Measurements from ENCODE around the gene DNAJA3. TPM values are rescaled to one million over a fixed set of nuclear protein-coding genes. Genes with fewer than 3 reads are reported as not detected.

DNAJA3 gene
- total and polyA plus RNA-seq, 12 donors, result 29.0 to 76.7 (median 71.4) TPM

- H3K36me3 ChIP-seq, result peaks cover 0 to 99% (median 14%) of the 10 kb centered on the region in 9 donors
- no peaks in the 10 kb centered on the region for H3K27me3 ChIP-seq
- peaks cover 7 to 32% (median 25%) of the 10 kb centered on the region in 9 donors for H3K4me1 ChIP-seq
- intact Hi-C loops (cut with DNase I), result loop anchor here (5.0 to 10.0 kb wide), 5 partner anchors 110 to 203 kb away; no protein-coding TSS in a partner anchor
- TF ChIP-seq CTCF (IDR thresholded peaks at IDR 0.05), result no peak
- H3K9me3 ChIP-seq, result no peaks in the 10 kb centered on the region
- no peak for DNase-seq
- no peak overlapping the region for H3K4me3 ChIP-seq
- no peak for ATAC-seq
- 91 to 92% methylated on average over 24 of the region's 24 CpGs for WGBS, 2 donors
- H3K27ac ChIP-seq, result no peak overlapping the region
Observed at GRCh38 chr16:4404967-4405696, 20.5 kb upstream of the DNAJA3 start.

GRCh38 chr16:4407543-4408322 is 17.9 kb upstream of the DNAJA3 start:
- ATAC-seq (peak in 5 of 8 donors; percentile 6 to 45 (median 25)), DNase-seq (no peak)
- Histone ChIP-seq H3K27ac (peak overlapping the region in 3 of 10 donors; percentile 17 to 40 (median 29)), H3K4me3 (no peak overlapping the region), H3K4me1 (peaks cover 7 to 50% (median 26%) of the 10 kb centered on the region in 9 donors), H3K9me3 (no peaks in the 10 kb centered on the region), H3K27me3 (no peaks in the 10 kb centered on the region), H3K36me3 (peaks cover 0 to 99% (median 14%) of the 10 kb centered on the region in 9 donors)
- TF ChIP-seq CTCF (IDR thresholded peaks at IDR 0.05), result no peak
- 85 to 87% methylated on average over 22 of the region's 22 CpGs for WGBS, 2 donors
- intact Hi-C loops (cut with DNase I), result loop anchor here (10.0 kb wide), 3 partner anchors 113 to 203 kb away; no protein-coding TSS in a partner anchor

- no peak for TF ChIP-seq CTCF (IDR thresholded peaks at IDR 0.05)
- Histone ChIP-seq H3K27ac (peak overlapping the region in 3 of 10 donors; percentile 17 to 40 (median 29)), H3K36me3 (peaks cover 0 to 99% (median 14%) of the 10 kb centered on the region in 9 donors), H3K27me3 (no peaks in the 10 kb centered on the region), H3K4me3 (no peak overlapping the region), H3K9me3 (no peaks in the 10 kb centered on the region), H3K4me1 (peaks cover 7 to 50% (median 26%) of the 10 kb centered on the region in 9 donors)
- 80 to 82% methylated on average over 10 of the region's 10 CpGs for WGBS, 2 donors
- intact Hi-C loops (cut with DNase I), result loop anchor here (10.0 kb wide), 3 partner anchors 114 to 204 kb away; no protein-coding TSS in a partner anchor
- ATAC-seq, result no peak
- DNase-seq, result no peak
Observed at GRCh38 chr16:4408323-4408690, 17.4 kb upstream of the DNAJA3 start.

Data from heart right ventricle (tissue), 16 donors.